GM23338 (cell line): ENCODE measurements around the gene CHST2.

Experiments
- CREB1 ChIP-seq: fragments of 250-450 bp; sonication (Bioruptor Pico); IDR thresholded peaks from 2 replicates; pipeline ENCODE4 v1.5.0; 2020; ENCODE audit warnings: low read depth, mild to moderate bottlenecking, moderate library complexity
- EZH2 ChIP-seq: fragments of 200-600 bp; sonication (generic); IDR thresholded peaks from one replicate; pipeline ENCODE4 v1.8.0; 2017; ENCODE audit warnings: antibody characterized with exemption, mild to moderate bottlenecking, low read depth; ENCODE audit not compliant: unreplicated experiment
- EZH2phosphoT487 ChIP-seq: fragments of 200-600 bp; sonication (generic); IDR thresholded peaks from one replicate; pipeline ENCODE4 v1.8.1; 2018; ENCODE audit warnings: antibody characterized with exemption; ENCODE audit not compliant: unreplicated experiment
- JUNB ChIP-seq: IDR thresholded peaks from one replicate; pipeline ENCODE4 v1.6.1; 2016; ENCODE audit warnings: antibody characterized with exemption; ENCODE audit not compliant: unreplicated experiment
- NANOG ChIP-seq: IDR thresholded peaks from 2 replicates; pipeline ENCODE4 v1.6.1; 2016; ENCODE audit warnings: antibody characterized with exemption, borderline replicate concordance
- POLR2AphosphoS5 ChIP-seq: IDR thresholded peaks from 2 replicates; pipeline ENCODE4 v1.6.1; 2016; ENCODE audit warnings: antibody characterized with exemption, low read depth
- TF ChIP-seq, protein P1 (sequence below), 2 experiments: fragments of 200-600 bp in 1 of 2; sonication (generic) in 1 of 2; conservative IDR thresholded peaks; 2 replicates each; pipeline versions ENCODE4 v1.5.1 to v1.6.1; 2016 to 2017; ENCODE audit warnings: antibody characterized with exemption in 2 of 2, low read depth in 2 of 2, mild to moderate bottlenecking in 2 of 2, moderate library complexity in 1 of 2
- TF ChIP-seq, protein P2 (sequence below): IDR thresholded peaks from 2 replicates; pipeline ENCODE4 v1.6.1; 2016; ENCODE audit warnings: antibody characterized with exemption
- TF ChIP-seq, protein P3 (sequence below): IDR thresholded peaks from one replicate; pipeline ENCODE4 v1.6.1; 2018; ENCODE audit warnings: antibody characterized with exemption; ENCODE audit not compliant: unreplicated experiment

DNA sequence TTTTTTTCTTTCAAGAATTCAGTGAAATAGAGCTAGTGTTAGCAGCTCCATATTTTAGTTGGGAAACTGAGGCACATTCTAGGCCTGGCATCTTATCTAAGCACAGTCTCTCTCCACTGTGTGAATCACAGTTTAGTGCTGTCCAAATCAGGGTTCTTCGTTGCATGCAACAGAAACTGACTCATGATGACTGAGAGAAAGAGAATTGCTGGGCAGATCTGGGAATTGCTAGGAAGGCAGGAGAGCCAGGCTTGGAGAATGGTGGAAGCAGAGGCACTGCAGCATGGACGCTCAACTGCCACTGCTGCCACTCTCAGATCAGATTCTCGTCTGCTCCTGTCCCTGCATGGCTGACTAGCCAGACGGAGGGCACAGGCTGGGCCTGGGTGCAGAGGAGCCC, 40.7 kb upstream of the CHST2 start:
- TF ChIP-seq, protein P1, sequence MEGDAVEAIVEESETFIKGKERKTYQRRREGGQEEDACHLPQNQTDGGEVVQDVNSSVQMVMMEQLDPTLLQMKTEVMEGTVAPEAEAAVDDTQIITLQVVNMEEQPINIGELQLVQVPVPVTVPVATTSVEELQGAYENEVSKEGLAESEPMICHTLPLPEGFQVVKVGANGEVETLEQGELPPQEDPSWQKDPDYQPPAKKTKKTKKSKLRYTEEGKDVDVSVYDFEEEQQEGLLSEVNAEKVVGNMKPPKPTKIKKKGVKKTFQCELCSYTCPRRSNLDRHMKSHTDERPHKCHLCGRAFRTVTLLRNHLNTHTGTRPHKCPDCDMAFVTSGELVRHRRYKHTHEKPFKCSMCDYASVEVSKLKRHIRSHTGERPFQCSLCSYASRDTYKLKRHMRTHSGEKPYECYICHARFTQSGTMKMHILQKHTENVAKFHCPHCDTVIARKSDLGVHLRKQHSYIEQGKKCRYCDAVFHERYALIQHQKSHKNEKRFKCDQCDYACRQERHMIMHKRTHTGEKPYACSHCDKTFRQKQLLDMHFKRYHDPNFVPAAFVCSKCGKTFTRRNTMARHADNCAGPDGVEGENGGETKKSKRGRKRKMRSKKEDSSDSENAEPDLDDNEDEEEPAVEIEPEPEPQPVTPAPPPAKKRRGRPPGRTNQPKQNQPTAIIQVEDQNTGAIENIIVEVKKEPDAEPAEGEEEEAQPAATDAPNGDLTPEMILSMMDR (conservative IDR thresholded peaks at IDR 0.05; ENCODE audit: low read depth in 2 of 2) = no peak
- TF ChIP-seq EZH2 = no peak
- TF ChIP-seq POLR2AphosphoS5 = no peak
- TF ChIP-seq NANOG = no peak
- TF ChIP-seq, protein P2, sequence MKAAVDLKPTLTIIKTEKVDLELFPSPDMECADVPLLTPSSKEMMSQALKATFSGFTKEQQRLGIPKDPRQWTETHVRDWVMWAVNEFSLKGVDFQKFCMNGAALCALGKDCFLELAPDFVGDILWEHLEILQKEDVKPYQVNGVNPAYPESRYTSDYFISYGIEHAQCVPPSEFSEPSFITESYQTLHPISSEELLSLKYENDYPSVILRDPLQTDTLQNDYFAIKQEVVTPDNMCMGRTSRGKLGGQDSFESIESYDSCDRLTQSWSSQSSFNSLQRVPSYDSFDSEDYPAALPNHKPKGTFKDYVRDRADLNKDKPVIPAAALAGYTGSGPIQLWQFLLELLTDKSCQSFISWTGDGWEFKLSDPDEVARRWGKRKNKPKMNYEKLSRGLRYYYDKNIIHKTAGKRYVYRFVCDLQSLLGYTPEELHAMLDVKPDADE = no peak
- no peak for TF ChIP-seq CREB1 (CRISPR knock-in tag)
- TF ChIP-seq, protein P3, sequence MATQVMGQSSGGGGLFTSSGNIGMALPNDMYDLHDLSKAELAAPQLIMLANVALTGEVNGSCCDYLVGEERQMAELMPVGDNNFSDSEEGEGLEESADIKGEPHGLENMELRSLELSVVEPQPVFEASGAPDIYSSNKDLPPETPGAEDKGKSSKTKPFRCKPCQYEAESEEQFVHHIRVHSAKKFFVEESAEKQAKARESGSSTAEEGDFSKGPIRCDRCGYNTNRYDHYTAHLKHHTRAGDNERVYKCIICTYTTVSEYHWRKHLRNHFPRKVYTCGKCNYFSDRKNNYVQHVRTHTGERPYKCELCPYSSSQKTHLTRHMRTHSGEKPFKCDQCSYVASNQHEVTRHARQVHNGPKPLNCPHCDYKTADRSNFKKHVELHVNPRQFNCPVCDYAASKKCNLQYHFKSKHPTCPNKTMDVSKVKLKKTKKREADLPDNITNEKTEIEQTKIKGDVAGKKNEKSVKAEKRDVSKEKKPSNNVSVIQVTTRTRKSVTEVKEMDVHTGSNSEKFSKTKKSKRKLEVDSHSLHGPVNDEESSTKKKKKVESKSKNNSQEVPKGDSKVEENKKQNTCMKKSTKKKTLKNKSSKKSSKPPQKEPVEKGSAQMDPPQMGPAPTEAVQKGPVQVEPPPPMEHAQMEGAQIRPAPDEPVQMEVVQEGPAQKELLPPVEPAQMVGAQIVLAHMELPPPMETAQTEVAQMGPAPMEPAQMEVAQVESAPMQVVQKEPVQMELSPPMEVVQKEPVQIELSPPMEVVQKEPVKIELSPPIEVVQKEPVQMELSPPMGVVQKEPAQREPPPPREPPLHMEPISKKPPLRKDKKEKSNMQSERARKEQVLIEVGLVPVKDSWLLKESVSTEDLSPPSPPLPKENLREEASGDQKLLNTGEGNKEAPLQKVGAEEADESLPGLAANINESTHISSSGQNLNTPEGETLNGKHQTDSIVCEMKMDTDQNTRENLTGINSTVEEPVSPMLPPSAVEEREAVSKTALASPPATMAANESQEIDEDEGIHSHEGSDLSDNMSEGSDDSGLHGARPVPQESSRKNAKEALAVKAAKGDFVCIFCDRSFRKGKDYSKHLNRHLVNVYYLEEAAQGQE = no peak
- no peak for TF ChIP-seq EZH2phosphoT487
- no peak for TF ChIP-seq JUNB
